CD4-positive, alpha-beta T cell treated with Interferon gamma for 1 hour (primary cell): Measurements from ENCODE around the gene SACM1L.
A peak's percentile ranks its signal among the peaks of the same experiment; 100 is the strongest.

Source experiments
- DNase-seq: peaks from one replicate; pipeline ENCODE4 v3.0.0-alpha.2; 2020

SACM1L gene, protein sequence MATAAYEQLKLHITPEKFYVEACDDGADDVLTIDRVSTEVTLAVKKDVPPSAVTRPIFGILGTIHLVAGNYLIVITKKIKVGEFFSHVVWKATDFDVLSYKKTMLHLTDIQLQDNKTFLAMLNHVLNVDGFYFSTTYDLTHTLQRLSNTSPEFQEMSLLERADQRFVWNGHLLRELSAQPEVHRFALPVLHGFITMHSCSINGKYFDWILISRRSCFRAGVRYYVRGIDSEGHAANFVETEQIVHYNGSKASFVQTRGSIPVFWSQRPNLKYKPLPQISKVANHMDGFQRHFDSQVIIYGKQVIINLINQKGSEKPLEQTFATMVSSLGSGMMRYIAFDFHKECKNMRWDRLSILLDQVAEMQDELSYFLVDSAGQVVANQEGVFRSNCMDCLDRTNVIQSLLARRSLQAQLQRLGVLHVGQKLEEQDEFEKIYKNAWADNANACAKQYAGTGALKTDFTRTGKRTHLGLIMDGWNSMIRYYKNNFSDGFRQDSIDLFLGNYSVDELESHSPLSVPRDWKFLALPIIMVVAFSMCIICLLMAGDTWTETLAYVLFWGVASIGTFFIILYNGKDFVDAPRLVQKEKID

GRCh38 chr3:45688882-45689786, at the start of gene SACM1L:
TSS of gene SACM1L (plus strand) at chr3:45689396. CDS start at chr3:45689466, 70 bp downstream.
- DNase-seq: peak; percentile 97

DNA sequence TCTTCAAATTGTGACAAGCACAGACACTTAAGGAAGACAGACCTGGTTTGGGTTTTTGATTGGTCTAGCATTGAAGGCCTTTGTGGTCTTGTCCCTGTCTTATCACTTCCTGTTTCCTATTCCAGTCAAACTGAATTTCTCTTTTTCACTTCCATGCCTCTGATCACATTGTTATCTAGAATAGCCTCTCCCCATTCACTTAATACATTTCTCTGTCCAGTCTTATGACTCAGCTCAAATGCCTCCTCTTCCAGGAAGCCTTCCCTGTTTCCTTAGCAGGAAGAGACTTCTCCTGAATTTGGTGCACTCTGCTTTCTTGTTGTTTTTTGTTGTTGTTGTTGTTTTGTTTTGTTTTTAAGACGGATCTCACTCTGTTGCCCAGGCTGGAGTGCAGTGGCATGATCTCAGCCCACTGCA, 49.1 kb upstream of the SACM1L start:
- no peak for DNase-seq

DNA sequence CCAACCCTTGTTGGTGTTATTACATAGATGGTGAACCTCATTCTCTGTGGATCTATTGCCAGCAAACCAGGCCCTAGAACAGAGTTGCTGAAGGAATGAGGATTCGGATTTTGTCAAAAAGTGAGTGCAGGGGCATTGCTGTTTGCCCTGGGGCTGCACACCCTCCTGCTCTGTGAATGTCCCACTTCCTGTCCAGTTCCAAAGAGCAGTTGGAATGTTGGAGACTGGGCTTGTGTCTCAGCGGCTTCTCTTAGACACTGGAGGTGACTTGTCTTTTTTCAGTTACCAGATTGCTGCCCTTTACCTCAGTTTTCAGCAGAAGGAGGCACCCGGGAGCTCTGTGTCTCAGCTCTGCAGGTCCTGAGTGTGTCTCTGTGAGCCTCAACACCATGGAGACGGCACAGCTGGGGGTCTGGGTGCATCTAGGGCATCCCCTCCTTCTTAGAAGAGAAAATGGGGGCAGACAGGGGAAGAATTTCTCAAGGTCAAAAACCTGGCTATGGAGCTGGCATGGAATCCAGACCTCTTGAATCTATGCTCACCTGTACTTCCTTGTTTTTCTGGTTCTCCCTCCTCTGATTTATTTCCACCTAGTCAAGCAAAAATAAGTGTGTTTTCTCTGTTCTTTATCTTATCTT, 48.4 kb upstream of the SACM1L start:
- DNase-seq: no peak

GRCh38 chr3:45641756-45642155, 47.4 kb upstream of the SACM1L start:
- no peak for DNase-seq

DNA sequence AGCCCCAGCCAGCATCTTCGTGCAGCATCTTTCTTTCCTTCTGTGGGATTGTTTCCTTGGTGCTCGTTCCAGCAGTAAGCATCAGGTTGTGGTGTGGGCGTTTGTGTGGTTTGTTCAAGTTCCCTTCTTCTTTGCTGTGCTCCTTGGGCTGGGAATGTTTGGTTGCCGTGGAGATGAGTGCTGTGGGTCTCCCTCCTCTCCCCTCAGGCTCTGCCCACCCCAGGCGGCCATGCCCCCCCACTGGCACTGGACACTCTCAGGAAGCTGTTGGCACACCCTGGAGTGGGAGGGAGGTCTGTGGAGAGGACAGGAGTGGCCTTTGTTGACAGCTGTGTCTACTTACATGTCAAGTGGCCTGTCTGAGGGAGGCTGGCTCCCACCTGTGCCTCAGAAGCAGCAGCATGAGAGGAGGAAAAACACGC, 46.5 kb upstream of the SACM1L start:
- peak; percentile 11 for DNase-seq

DNA sequence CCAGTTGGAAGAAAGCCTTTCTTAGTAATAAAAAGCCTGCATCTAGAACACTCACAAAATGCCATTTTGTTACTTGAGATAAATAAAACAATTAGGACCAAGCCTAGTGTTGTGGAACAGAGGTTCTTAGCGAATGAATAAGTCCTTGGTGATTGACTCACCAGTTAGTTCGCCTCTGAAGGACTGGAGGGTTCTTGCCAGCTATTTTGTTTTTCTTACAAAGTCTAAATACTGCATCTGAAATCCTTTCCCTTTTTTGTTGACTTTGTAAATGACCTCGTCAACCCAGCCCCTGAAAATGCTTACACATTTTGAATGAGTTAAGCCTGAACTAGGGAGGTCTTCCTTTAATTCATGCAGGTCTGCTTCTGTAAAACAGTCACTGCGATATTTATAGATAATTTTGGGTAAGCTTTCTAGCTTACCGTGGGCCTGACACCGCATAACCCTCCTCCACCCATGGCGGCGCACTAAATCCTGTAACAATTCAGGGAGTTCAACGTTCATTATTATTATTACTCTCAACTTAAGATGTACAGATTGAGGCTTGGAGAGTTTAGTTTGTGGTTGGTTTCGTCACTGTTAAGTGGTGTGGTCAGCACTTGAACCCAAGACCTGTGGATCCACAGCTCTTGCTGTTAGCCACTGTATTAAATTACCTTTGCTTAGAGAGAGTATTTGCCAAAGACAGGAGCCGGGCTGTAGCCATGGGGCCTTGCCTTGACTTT, 45.0 kb upstream of the SACM1L start:
- no peak for DNase-seq

GRCh38 chr3:45644791-45645201, 44.4 kb upstream of the SACM1L start:
- no peak for DNase-seq

GRCh38 chr3:45646051-45646585, 43.1 kb upstream of the SACM1L start:
- peak; percentile 26 for DNase-seq

DNA sequence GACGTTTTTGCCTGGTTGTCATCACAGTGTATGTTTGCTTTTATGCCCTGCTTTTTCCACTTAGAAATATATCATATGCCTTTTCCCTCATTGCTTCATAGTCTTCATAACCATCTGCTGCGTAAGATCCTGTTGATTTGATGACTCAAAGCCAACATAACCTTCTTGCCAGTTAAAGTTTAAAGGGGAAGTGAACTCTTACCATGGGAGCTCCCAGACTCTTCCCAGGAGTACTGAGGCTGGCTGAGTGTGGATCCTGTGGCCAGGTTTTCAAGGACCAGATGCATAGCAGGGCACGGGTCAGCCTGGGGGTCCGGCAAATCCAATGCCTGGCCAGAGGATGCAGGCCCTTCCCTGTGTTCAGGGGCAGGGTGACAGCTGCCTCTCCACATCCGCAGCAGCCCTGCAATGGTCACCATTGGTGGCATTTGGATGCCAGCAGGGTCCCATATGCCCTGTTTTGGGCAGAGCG, 42.0 kb upstream of the SACM1L start:
- no peak for DNase-seq

GRCh38 chr3:45653205-45653604, 36.0 kb upstream of the SACM1L start:
- DNase-seq: no peak

- peak; percentile 29 for DNase-seq
Measured at GRCh38 chr3:45654397-45654944, 34.7 kb upstream of the SACM1L start.

DNA sequence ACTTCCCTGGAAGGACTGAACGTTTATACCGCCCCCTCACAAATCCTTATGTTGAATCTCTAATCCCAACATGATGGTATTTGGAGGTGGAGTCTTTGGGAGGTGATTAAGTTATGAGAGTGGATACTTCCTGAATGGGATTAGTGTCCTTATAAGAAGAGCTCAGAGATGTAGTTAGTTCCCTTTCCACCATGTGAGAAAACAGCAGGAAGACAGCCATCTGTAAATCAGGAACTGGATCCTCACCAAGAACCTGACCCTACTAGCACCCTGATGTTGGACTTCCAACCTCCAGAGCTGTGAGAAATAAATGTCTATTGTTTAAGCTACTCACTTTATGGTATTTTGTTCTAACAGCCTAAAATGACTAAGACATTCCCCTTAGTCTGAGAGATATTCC, 33.3 kb upstream of the SACM1L start:
- DNase-seq: no peak

DNA sequence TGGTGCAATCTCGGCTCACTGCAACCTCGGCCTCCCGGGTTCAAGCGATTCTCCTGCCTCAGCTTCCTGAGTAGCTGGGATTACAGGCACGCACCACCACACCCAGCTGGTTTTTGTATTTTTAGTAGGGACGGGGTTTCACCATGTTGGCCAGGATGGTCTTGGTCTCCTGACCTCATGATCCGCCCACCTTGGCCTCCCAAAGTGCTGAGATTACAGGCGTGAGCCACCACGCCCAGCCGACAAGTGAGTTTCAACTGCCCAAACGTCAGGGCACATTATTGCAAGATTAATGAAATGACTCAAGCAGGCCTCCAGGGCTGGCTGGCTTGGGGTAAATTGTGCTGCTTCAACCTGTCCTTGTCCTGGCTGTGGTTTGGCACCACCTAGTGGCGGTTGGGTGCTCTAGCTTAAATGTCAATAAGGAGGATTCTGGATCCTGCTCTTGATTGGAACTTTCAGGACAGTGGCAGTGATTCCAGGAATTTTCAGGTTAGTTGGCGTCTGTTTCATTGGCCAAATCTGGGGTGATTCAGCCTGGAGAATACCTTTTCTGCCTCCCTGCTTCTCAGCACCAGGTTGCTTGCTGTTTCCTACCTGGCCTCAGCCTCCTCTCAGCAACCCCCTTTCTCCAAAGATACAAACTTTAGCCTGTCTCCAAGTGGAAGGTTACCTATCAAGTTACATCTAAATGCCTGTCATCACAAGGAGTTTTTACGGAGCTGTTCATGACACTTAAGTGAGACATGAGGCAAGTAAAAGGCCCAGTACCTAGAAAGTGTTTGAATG, 32.4 kb upstream of the SACM1L start:
- peak; percentile 85 for DNase-seq

DNA sequence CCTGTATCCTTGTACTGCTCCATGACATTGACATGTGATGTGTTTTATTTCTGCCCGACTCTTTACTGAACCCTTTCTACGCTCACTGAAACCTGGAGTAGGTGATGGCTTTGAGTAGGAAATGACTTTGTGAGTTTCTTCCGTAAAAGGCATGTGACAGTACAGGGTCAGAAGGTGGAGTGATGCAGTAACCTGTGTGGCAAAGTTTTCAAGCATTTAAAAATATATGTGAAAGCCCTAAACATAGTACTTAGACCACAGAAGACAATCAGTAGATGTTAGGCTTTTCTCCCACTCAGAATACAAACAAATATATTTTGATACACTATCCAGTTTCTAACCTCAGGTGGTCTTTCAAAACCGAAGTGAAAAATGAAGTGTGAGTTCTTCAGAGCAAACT, 31.3 kb upstream of the SACM1L start:
- no peak for DNase-seq

DNA sequence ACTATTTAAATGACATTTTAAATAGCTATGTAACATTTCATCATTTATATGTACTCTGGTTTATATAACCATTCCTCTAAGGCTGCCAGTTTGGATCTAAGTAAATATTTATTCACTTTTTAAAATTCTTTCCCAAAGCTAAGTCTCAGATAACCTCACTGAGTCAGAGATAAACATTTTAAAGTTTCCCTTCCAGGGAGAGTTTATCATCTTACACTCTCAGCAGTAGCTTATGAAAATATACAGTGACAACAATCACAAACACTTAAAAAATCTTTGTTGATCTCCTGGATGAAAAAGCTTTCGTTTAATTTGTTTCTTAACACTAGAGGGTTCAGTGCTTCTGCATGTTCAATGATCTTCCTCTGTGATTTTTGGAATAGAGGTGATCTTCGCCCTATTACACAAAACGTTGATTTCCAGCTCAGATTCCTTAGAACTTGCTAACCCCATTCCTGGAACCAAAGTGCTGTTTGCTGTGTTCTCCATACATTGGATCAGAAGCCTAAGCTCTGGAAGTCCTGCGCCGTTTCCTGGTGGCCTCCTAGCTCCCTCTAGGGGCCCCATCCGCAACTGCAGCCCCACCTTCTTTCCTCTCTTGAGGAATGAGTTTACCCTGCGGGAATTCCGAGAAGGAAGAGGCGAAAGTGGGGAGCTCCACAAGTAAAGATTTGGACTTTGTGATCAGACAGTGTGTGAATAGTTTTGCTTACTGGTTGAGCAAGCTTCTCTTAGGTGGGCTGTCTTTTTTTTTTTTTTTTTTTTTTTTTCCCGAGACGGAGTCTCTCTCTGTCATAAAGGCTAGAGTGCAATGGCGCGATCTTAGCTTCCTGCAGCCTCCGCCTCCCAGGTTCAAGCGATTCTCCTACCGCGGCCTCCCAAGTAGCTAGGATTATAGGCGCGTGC, 29.3 kb upstream of the SACM1L start:
- no peak for DNase-seq

GRCh38 chr3:45660567-45660901, 28.7 kb upstream of the SACM1L start:
- no peak for DNase-seq

DNA sequence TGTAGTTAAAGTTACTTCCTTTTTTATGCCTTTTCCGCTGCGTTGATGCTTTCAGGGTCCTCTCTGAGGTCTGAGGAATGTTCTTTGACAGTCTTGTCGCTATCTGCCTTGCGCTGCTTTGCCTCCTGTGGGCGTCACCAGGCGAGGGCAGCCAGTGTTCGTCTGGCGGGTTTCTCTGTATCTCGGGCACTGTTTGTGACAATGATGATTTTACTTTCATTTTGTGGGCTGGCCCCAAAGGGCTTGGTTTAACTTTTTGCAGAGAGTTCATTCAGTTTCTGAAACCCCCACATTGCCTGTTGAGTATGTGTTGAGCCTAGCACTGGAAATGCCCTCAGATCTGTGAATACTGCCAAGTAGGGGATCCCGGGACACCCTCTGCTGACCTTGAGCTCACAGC, 24.6 kb upstream of the SACM1L start:
- peak; percentile 75 for DNase-seq

- peak; percentile 67 for DNase-seq
Measured at GRCh38 chr3:45665101-45665572, 24.1 kb upstream of the SACM1L start.

DNA sequence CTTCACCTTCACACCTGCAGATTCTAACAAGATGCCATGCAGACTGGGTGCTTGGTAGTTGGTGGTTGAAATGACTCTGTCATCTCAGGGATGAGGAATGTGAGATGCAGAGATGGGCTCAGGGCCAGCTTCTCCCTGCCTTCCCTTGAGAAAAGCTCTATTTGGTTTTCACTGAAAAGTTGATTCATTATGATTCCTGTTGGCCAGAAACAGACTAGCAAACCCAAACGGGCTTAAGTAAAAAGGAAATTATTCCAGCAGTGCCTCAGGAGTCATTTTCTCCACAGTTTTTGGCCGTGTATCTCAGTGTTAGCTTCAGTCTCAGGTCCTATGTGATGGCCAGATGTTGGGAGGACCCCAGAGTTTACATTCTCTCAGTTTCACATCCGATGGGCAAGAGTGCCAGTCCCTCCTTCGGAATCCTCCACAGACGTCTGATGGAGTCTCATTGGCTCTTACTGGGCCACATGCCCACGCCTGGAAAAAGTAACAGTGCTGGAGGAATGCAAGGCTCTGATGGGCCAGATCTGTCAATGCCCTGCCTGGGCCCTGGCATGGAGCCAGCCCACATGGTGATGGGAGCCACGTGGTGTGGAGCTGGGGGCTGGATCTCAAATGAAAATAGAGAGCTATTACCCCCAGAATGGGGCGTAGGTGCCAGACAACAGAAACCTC, 22.3 kb upstream of the SACM1L start:
- DNase-seq: no peak
